ENCODE measurements around the gene MPND. TPM values are rescaled to one million over a fixed set of nuclear protein-coding genes. Genes with fewer than 3 reads are reported as not detected.
A peak's percentile ranks its signal among the peaks of the same experiment; 100 is the strongest.

The MPND gene
- total RNA-seq, 2 donors from 2014 or later, result 18.4 to 22.0 TPM

DNA sequence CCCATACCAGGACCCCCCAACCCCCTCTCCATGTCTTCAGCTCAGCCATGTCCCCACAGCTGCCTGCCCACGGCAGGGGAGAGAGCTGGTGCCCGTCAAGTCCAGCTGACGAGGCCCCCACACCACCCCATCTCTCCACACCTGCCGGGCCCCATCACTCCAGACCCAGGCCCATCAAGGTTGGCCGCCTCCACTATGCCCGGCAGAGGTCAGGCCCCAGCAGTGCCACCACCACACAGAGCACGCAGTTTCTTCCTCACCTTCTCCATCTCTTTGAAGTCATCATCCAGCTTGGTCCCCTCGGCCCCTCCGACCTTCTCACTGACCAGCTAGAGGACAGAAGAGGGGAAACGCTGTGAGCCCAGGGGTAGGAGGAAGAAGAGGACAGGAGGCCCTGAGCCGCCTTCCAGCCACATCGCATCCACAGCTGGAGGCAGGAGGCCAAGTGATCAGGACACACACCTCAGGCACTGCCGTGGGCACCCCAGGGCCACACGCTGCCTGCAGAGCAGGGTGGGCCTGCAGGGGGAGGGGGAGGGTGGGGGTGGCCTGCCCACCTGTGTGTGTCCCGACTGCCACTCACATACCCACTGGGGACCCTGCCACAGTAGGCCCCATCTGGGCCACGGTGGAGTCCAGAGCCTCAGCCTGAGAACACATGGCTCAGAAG lies 23.4 kb downstream of the MPND start:
- peak overlapping the region; percentile 32 to 82 for H3K27ac Mint-ChIP-seq
- DNase-seq (ENCODE audit: low spot score in 2 of 2) (no peak), ATAC-seq (no peak)
- H3K9me3 Mint-ChIP-seq, result no peaks in the 10 kb centered on the region
- H3K36me3 Mint-ChIP-seq, result no peaks in the 10 kb centered on the region

DNA sequence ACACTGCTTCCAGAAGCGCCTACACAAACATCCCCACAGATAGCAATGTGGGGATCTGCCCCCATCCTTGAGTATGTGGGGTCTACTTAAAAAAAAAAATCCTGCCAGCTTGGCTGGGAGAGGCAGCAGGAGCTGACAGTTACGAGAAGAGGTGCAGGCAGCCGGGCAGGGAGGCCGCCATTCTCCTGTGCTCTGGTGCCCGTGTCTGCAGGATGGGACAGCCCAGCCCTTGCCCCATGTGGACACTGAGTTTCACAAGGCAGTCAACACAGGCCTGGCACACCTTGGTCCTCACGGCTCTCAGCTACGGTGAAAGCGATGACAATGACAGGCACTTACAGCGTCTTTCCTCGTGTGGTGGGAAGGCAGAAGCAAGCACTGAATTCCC lies 24.0 kb downstream of the MPND start:
- ATAC-seq, result no peak
- Mint-ChIP-seq H3K36me3 (no peaks in the 10 kb centered on the region), H3K27ac (peak overlapping the region in 1 of 2 donors; percentile 97), H3K9me3 (no peaks in the 10 kb centered on the region)
- no peak for DNase-seq (ENCODE audit: low spot score in 2 of 2)

GRCh38 chr19:4367781-4368127 lies 24.4 kb downstream of the MPND start:
- DNase-seq (ENCODE audit: low spot score in 2 of 2), result no peak
- ATAC-seq, result no peak
- H3K9me3 Mint-ChIP-seq, result no peaks in the 10 kb centered on the region
- no peaks in the 10 kb centered on the region for H3K36me3 Mint-ChIP-seq
- H3K27ac Mint-ChIP-seq, result peak overlapping the region; percentile 55 to 97

- H3K36me3 Mint-ChIP-seq, result no peaks in the 10 kb centered on the region
- H3K27ac Mint-ChIP-seq, result peak overlapping the region; percentile 47 to 97
- H3K9me3 Mint-ChIP-seq, result no peaks in the 10 kb centered on the region
- DNase-seq (ENCODE audit: low spot score in 2 of 2) (no peak), ATAC-seq (peak in 1 of 2 donors; percentile 4)
These were observed 24.9 kb downstream of the MPND start for GRCh38 chr19:4368128-4368820.

DNA sequence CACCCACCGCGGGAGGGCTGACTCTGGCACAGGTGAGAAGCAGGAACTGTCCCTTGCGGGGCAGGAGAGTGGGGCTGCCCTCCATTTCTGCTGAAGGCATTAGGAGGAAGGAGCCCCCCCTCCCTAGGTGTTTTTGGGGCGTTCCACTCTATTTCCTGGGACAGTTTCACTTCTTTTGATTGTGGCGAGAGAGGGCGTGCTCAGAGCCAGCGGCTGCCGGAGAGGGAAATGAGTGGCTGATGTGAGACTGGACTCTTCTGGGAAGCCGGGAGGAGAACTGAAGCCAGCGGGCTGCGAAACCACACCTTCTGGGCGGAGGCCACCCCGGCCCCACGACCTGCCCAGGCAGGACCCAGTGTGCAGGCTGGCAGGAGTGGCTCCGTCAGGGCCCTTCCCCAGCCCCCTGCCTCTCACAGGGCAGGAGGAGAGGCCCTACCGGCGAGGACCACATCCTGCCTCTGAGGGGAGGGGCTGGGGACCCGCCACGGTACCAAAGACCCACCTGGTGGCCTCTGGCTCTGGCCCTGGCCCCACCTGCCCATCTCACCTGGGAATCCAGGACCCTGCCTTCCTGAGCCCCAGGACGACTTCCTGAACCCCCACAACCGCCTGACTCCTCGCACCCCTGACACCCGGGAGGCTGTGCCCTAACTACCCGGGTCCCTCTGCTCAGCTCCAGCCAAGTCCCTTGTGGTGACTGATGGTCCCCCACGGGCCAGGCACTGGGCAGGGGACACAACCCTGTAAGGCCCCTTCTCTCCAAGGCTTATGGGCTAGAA lies 25.9 kb downstream of the MPND start:
- ATAC-seq, result peak; percentile 77 to 84
- no peaks in the 10 kb centered on the region for H3K36me3 Mint-ChIP-seq
- DNase-seq (ENCODE audit: low spot score in 2 of 2), result peak; percentile 74 to 94
- H3K9me3 Mint-ChIP-seq, result no peaks in the 10 kb centered on the region
- peak overlapping the region; percentile 84 to 97 for H3K27ac Mint-ChIP-seq

DNA sequence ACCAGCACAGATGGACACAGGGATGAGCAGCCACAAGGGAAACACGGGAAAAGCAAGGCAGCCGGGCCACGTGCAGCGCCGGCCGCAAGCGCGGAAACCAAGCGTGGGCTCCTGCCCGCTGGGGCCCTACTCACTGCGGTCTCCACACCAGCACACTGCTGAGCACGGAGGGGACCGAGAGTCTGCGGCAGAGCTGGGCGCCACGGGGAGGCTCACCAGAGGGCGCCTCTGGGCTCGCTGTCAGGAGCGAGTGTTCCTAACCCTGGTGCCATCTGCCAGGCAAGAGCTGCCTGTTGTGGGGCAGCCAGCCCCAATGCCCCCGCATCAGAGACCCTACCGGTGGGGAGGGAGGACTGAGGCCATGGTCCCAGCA lies 26.5 kb downstream of the MPND start:
- Mint-ChIP-seq H3K9me3 (no peaks in the 10 kb centered on the region), H3K36me3 (no peaks in the 10 kb centered on the region), H3K27ac (peak overlapping the region; percentile 84 to 97)
- ATAC-seq, result peak; percentile 79
- peak; percentile 71 to 89 for DNase-seq (ENCODE audit: low spot score in 2 of 2)

- DNase-seq (ENCODE audit: low spot score in 2 of 2), result no peak
- Mint-ChIP-seq H3K36me3 (no peaks in the 10 kb centered on the region), H3K27ac (peak overlapping the region; percentile 65 to 97), H3K9me3 (no peaks in the 10 kb centered on the region)
- no peak for ATAC-seq
These were observed 27.2 kb downstream of the MPND start for GRCh38 chr19:4370418-4371041.

- ATAC-seq (no peak), DNase-seq (ENCODE audit: low spot score in 2 of 2) (no peak)
- peak overlapping the region; percentile 22 to 97 for H3K27ac Mint-ChIP-seq
- no peaks in the 10 kb centered on the region for H3K36me3 Mint-ChIP-seq
- H3K9me3 Mint-ChIP-seq, result no peaks in the 10 kb centered on the region
These were observed 28.1 kb downstream of the MPND start for GRCh38 chr19:4371247-4372164.

DNA sequence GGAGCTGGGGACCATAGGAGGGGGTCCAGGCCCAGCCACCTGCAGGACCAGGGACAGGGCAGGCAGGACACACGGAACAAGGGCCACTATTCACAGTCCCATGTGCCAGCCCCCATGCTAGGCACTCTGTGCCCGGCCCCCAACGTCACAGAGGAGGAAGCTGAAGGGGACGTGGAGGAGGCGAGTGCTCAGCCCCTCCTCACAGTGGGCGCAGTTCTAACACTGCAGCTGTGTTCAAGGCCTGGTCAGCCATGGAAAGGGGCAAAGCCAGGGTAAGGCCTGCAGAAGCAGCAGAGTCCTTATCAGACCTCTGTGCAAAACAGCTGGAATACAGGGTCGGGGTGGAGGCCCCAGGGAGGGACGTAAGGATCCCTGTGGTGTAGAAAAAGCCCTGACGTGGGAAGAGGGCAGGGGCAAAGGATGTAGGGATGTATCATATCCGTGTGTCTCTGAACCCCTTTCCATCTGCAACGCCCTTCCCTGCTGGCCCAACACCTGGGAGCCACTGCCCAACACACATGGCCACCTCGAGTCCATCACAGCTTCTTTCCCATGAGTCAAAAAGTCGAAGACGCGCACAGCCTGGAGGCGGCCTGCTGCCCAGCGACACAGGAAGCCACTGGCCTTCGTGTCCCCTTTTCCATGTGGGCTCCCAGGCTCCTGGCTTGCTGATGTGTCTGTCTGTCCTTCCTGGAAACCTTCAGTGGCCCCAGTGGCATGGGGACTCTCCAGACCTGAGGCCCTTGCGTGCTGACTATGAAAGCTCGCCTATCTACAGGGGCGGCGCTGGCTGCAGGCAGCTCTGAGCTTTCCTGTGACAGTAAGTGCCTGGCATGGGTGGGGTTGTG lies 29.0 kb downstream of the MPND start:
- Mint-ChIP-seq H3K9me3 (no peaks in the 10 kb centered on the region), H3K36me3 (no peaks in the 10 kb centered on the region), H3K27ac (peak overlapping the region; percentile 22 to 59)
- no peak for ATAC-seq
- DNase-seq (ENCODE audit: low spot score in 2 of 2), result no peak

DNA sequence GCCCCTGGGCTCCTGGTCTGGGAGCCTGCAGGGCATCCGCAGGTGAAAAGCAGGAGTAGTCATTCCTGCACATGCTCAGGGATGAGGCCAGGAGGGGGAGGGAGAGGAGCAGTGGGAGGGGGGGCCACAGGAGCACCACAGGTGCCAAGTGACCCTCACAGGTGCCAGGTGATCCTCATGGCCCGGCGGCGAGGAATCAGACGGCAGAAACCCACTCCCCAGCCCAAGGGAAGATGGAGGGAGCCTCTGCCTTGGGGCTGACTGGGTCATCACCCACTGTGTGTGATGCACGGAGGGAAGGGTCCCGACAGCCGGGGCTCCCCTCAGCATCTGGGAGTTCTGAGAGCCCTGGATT lies 29.6 kb downstream of the MPND start:
- ATAC-seq (no peak), DNase-seq (ENCODE audit: low spot score in 2 of 2) (no peak)
- no peaks in the 10 kb centered on the region for H3K36me3 Mint-ChIP-seq
- H3K27ac Mint-ChIP-seq, result no peak overlapping the region
- no peaks in the 10 kb centered on the region for H3K9me3 Mint-ChIP-seq

GRCh38 chr19:4373601-4374497 lies 30.5 kb downstream of the MPND start:
- no peak for ATAC-seq
- no peak for DNase-seq (ENCODE audit: low spot score in 2 of 2)
- Mint-ChIP-seq H3K36me3 (no peaks in the 10 kb centered on the region), H3K9me3 (no peaks in the 10 kb centered on the region), H3K27ac (peak overlapping the region; percentile 65 to 94)

GRCh38 chr19:4374498-4375163 lies 31.3 kb downstream of the MPND start:
- H3K27ac Mint-ChIP-seq, result no peak overlapping the region
- H3K36me3 Mint-ChIP-seq, result peaks cover 0 to 3% of the 10 kb centered on the region in 2 donors
- DNase-seq (ENCODE audit: low spot score in 2 of 2) (no peak), ATAC-seq (no peak)
- H3K9me3 Mint-ChIP-seq, result no peaks in the 10 kb centered on the region

GRCh38 chr19:4375164-4376027 lies 32.0 kb downstream of the MPND start:
- Mint-ChIP-seq H3K36me3 (peaks cover 0 to 4% of the 10 kb centered on the region in 2 donors), H3K27ac (peak overlapping the region in 1 of 2 donors; percentile 8), H3K9me3 (no peaks in the 10 kb centered on the region)
- no peak for ATAC-seq
- no peak for DNase-seq (ENCODE audit: low spot score in 2 of 2)

Measured in activated naive CD4-positive, alpha-beta T cell treated with anti-CD3 and anti-CD28 coated beads, Interleukin-2, amount 50 U/mL, for 72 hours (primary cell).